GM19438 (cell line): Measurements from ENCODE around the gene DCP1A.
"Not testable (repeated sequence)": the region's sequence is repeated elsewhere in the genome, so short reads cannot be mapped to it uniquely, and the experiment has no call there.

Source experiments
- ATAC-seq: cut with Tn5 transposase; IDR thresholded peaks from one replicate; pipeline ENCODE4 v1.9.1; 2021; ENCODE audit warnings: low read depth; ENCODE audit not compliant: unreplicated experiment

Gene DCP1A

GRCh38 chr3:53331871-53332270 lies 15.5 kb downstream of the DCP1A start:
- no peak for ATAC-seq

GRCh38 chr3:53329897-53330296 lies 17.4 kb downstream of the DCP1A start:
- ATAC-seq: no peak

- ATAC-seq: no peak
Observed at GRCh38 chr3:53328746-53329145, 18.6 kb downstream of the DCP1A start.

GRCh38 chr3:53327986-53328385 lies 19.4 kb downstream of the DCP1A start:
- not testable (repeated sequence) for ATAC-seq

- no peak for ATAC-seq
Observed at GRCh38 chr3:53324105-53324504, 23.2 kb downstream of the DCP1A start.

GRCh38 chr3:53320697-53321096 lies 26.6 kb downstream of the DCP1A start:
- no peak for ATAC-seq

GRCh38 chr3:53318522-53318921 lies 28.8 kb downstream of the DCP1A start:
- no peak for ATAC-seq

GRCh38 chr3:53312832-53313231 lies 34.5 kb downstream of the DCP1A start:
- ATAC-seq: no peak

GRCh38 chr3:53311882-53312281 lies 35.5 kb downstream of the DCP1A start:
- ATAC-seq: no peak

- ATAC-seq: no peak
Observed at GRCh38 chr3:53303957-53304356, 43.4 kb downstream of the DCP1A start.

- ATAC-seq: no peak
Observed at GRCh38 chr3:53303549-53303948, 43.8 kb downstream of the DCP1A start.

GRCh38 chr3:53300826-53301225 lies 46.5 kb downstream of the DCP1A start:
- no peak for ATAC-seq

- ATAC-seq: not testable (repeated sequence)
Observed at GRCh38 chr3:53299611-53300023, 47.7 kb downstream of the DCP1A start.

GRCh38 chr3:53295410-53295809 lies 51.9 kb downstream of the DCP1A start:
- ATAC-seq: no peak

- ATAC-seq: no peak
Observed at GRCh38 chr3:53293867-53294266, 53.5 kb downstream of the DCP1A start.

GRCh38 chr3:53288214-53288613 lies 59.1 kb downstream of the DCP1A start:
- no peak for ATAC-seq

- no peak for ATAC-seq
Observed at GRCh38 chr3:53287131-53287629, 60.2 kb downstream of the DCP1A start.

GRCh38 chr3:53286727-53287126 lies 60.6 kb downstream of the DCP1A start:
- ATAC-seq: no peak

GRCh38 chr3:53282581-53282980 lies 64.8 kb downstream of the DCP1A start:
- ATAC-seq: no peak

GRCh38 chr3:53278667-53279066 lies 68.7 kb downstream of the DCP1A start:
- ATAC-seq: no peak

GRCh38 chr3:53274938-53275605 lies 72.3 kb downstream of the DCP1A start:
- no peak for ATAC-seq

GRCh38 chr3:53273146-53273670 lies 74.1 kb downstream of the DCP1A start:
- no peak for ATAC-seq
